ENCODE measurements around the gene PLCE1. TPM values are rescaled to one million over a fixed set of nuclear protein-coding genes. Genes with fewer than 3 reads are reported as not detected.
"Not testable (repeated sequence)": the region's sequence is repeated elsewhere in the genome, so short reads cannot be mapped to it uniquely, and the experiment has no call there.

PLCE1 gene
- 1 to 10 TPM; 2.5 to 4.9 TPM for total RNA-seq
- long read RNA-seq, donor 1, partial matches to known transcripts = 1 of 6 reads
- long read RNA-seq, donor 1, other reads (novel, unspliced or antisense) = 5 of 6 reads
- long read RNA-seq, donor 2, partial matches to known transcripts = 1 of 8 reads
- long read RNA-seq, donor 2, other reads (novel, unspliced or antisense) = 7 of 8 reads

DNA sequence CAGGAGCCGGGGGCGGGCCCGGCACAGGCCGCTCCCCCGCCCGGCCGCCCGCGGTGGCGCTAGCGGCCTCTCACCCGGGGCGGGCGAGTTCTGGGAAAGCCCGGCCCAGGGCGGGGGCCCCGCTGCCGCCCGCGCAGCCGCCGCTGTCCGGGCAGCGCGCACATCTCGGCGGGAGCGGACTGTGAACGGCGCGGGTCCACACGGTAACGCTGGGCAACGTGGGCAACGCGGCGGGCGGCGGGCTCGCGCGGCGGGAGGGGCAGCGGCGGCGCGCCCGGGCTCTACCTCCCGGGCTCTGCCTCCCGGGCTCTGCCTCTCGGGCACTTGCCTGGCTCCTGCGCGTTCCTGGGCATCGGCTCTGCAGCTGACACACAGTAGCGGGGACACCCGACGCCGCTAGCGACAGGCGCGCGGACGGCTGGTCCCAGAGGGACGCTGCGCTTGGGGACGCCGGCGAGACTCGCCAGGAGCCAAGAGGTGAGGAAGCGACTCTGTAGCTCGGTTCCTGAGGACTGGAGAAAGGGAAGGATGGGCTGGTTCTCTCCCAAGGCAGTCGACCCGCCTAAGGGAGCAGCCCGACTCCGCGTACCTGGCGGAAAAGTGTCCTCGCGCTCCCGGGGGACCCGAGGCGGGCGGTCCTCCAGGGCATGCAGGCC lies at the start of gene PLCE1:
PLCE1 (plus strand) TSS at position 150 of the 656 bp plus-strand sequence. CDS start 37,116 bp downstream, outside the sequence.
- peak; percentile 82 for DNase-seq (ENCODE audit: low spot score)
- intact Hi-C loops (cut with DNase I) = no loop called here

DNA sequence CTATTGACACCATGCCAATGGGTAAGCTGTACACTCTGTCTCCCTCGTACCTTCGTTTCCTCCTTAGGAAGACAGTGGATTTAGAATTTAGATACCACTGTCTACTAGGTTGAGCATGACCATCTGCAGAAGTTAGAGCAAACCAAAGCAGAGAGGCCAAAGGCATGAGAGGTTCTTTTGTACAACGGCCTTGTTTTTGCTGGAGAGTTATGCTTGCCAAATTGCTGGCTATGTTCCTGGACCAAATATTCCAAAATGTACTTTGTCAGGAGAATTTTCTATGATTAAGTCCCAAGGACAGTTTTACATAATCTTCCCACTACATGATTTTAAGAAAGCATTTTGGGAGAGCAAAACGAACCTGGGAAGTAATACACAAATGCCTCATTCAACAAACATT lies 47.9 kb upstream of the PLCE1 start:
- DNase-seq (ENCODE audit: low spot score) = no peak
- intact Hi-C loops (cut with DNase I) = no loop called here

DNA sequence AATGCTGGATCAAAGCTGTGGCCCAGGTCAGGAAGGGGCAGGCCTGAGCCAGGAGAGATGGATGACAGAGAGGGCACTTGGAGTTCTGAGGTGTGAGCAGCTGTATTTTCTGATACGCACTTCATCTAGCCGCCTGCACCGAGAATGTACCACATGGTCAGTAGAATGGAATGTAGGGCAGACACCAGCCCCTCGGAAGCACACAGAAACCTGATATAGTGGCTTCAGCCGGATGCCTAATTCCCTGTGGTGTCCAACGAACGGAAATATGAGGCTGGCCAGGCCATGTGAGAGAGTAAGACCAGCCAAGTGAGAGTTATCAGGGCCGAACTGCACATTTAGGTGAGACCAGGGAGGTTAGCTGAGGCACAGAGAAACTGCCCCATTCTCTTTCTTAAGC lies 46.7 kb upstream of the PLCE1 start:
- DNase-seq (ENCODE audit: low spot score) = no peak
- intact Hi-C loops (cut with DNase I) = no loop called here

DNA sequence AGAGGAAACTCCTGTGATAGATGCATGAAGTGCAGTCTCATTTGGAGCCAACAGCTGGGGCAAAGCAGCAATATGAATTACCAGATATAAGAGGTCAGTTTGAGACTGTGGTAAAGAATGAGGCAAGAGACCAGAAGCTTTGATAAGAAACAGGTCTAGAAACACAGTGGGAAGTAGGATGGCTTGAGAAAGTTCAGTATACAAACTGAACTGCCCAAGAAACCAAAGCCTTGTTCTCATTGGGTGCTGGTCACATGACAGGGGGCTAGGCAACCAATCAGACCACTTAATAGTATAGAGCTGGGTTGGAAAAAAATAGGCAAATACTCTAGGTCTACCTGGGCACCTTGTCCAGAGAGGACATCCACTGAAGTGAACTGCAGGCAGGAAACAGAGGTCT lies 46.2 kb upstream of the PLCE1 start:
- DNase-seq (ENCODE audit: low spot score) = no peak
- intact Hi-C loops (cut with DNase I) = no loop called here

DNA sequence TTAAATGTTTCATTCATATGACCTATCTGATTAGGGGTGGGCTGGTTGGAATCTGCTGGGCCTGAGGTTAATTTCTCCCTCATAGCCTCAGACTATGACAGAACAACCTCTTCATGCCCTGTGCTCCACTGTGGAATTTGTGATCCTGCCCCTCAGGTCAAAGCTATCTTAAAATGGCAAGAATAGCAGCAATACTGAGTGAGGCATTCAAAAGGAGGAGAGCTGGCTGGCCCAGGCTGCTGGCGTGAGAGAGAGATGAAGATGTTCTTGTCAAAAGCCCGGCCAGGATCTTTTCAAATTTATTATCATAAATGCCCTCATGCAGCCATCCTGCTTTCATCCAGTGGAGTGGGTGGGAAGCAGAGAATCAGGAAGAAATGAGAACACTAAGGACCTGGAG lies 41.8 kb upstream of the PLCE1 start:
- intact Hi-C loops (cut with DNase I) = no loop called here
- no peak for DNase-seq (ENCODE audit: low spot score)

DNA sequence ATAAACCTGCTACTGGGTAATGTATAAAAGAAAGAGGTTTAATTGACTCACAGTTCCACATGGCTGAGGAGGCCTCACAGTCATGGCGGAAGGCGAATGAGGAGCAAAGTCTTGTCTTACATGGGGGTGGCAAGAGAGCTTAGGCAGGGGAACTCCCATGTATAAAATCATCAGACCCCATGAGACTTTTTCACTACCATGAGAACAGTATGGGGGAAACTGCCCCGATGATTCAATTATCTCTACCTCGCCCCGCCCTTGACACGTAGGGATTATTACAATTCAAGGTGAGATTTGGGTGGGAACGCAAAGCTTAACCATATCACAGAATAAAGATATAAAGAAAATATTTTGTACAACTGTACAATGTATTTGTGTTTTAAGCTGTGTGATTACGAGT lies 39.4 kb upstream of the PLCE1 start:
- DNase-seq (ENCODE audit: low spot score) = no peak
- intact Hi-C loops (cut with DNase I) = no loop called here

DNA sequence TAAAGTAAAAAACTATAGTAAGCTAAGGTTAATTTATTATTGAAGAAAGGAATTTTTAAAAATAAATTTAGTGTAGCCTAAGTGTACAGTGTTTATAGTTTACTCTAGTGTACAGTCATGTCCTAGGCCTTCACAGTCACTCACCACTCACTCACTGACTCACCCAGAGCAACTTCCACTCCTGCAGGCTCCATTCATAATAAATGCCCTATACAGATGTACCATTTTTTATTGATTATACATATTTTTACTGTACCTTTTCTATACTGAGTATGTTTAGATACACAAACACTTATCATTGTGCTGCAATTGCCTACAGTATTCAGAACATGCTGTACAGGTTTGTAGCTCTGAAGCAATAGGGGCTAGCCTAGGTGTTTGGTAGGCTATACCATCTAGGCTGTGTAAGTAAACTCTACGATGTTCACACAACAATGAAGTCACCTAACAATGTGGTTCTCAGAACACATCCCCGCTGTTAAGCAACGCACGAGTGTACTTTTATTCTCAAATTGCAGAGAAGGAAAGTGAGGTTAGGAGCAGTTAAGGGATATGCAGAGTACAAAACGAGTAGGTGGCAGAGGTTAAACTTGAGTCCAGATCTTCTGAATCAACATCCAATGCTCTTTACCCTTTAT lies 38.9 kb upstream of the PLCE1 start:
- DNase-seq (ENCODE audit: low spot score) = no peak
- intact Hi-C loops (cut with DNase I) = no loop called here

DNA sequence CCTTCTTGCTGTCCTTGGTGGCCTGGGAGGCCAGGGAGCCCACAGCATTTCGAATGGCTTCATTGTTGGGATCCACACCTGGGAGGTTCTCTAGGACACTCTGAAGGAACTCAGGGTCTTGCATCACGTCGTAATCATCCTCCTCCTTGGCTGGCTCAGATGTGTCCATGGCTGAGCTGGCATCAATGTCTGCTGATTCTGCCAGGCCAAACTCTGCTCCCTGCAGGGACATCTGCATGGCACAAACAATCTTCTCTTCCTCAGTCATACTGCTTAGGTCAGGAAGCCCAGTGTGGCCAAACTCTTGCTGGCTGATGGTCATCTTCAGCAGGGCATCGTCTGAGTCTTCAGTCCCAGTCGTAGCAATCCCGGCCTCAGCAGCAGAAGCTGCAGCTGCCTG lies 34.9 kb upstream of the PLCE1 start:
- no peak for DNase-seq (ENCODE audit: low spot score)
- intact Hi-C loops (cut with DNase I) = no loop called here

DNA sequence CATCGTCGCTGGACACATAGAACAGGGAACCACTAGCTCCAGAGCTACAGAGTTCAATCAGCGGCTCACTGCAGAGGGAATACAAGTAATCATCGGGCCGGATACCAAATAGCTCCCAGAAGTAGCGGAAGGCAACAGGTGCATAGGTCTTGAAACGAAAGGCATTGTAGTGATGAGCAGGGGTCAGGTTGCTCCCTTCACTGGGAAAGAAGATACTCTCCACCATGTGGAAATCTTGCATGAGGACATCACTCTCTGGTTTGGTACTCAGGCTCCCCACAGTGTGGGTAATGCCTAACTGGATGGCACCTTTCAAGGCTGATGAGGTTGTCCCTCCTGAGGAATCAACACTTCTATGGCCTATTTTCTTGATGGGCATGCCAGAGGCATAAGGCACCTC lies 32.7 kb upstream of the PLCE1 start:
- DNase-seq (ENCODE audit: low spot score); intact Hi-C loops (cut with DNase I): not testable (repeated sequence)

DNA sequence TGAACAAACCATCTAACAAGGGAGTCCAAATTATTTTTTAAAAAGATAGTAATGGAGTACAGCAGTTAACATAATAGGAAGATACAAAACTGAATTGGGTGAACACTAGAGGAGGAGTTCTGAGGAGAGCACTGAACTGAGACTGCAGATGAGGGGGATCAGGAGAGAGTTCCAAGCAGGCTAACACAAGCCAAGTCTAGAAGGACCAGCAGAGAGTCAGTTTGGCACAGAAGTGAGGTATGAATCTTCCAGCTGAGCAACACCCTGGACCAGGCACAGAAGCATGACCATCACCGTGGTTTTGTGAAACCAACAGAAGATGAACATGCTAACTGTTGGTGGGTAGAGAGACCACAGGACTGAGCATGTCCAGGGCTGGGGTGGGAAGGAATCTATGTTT lies 30.8 kb upstream of the PLCE1 start:
- intact Hi-C loops (cut with DNase I) = no loop called here
- DNase-seq (ENCODE audit: low spot score) = no peak

DNA sequence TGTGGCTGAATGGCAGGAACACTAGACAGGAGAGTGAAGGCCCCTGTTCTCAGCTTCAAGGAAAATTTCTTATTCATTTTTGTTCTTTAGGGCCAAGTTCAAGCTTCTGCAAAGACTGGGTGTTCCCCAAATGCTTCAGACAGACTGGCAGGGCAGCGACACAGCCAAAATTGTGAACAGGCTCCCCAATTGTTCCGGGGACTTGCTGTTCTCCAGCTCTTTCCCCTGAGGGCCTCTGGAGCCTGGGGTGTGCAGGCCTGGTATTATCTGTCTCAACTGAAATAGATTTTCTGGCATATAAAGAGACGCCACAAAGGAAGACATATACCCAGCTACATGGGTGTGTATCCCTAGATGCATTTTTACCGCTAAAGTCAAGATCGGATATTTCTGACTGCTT lies 30.3 kb upstream of the PLCE1 start:
- no peak for DNase-seq (ENCODE audit: low spot score)
- intact Hi-C loops (cut with DNase I) = no loop called here

DNA sequence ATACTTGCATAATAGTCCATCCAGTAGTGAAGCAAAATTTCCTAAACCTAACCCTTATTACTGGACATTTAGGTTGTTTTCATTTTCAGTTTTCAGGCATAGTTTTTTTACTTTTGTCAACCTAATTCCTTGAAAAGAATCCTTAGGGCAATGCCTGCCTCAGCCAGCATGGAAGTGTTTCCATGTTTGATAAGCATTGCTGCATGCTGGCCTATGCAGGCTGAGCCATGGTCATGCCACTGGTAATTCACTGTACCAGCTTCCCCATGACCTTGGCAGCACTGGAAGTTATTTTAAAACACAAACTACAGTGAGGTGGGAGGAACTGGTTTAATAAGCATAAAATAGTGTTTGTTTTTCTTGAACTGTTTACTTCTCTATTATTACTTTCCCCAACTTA lies 27.8 kb upstream of the PLCE1 start:
- intact Hi-C loops (cut with DNase I) = no loop called here
- no peak for DNase-seq (ENCODE audit: low spot score)

DNA sequence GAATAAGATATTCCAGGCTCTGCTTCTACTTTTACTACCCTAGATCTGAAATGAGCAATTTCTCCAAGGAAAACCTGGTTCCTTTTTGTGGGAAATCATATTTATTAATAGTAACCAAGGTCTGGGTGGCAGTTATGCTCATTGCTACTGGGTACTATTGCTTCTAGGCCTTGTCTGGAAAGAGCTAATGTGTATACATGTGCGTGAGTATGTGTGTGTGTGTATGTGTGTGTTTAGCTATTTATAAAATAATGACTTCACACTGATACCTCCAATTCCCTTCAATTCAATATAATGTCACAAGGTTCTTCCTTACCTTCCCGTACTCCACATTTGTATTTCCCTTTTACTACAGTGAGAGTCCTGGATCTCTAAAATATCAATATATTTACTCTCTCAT lies 26.0 kb upstream of the PLCE1 start:
- no peak for DNase-seq (ENCODE audit: low spot score)
- intact Hi-C loops (cut with DNase I) = no loop called here

DNA sequence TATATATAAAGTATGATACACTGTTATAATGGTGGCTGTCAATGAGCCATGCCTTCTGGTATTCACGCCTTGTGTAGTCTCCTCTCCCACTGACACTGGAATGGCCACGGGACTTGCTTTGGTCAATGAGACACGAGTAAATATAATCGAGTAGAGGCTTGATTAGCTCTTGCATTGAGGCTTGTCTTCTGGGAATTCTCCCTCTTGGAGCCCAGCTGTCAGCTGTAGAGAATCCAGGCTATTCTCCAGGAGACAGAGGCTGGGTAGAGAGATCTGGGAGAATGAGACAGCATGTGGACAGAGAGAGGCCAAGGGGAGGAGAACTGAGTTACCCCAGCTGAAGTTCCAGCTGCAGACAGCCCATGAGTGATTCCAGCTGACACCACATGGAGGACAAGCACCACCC lies 25.2 kb upstream of the PLCE1 start:
- intact Hi-C loops (cut with DNase I) = no loop called here

DNA sequence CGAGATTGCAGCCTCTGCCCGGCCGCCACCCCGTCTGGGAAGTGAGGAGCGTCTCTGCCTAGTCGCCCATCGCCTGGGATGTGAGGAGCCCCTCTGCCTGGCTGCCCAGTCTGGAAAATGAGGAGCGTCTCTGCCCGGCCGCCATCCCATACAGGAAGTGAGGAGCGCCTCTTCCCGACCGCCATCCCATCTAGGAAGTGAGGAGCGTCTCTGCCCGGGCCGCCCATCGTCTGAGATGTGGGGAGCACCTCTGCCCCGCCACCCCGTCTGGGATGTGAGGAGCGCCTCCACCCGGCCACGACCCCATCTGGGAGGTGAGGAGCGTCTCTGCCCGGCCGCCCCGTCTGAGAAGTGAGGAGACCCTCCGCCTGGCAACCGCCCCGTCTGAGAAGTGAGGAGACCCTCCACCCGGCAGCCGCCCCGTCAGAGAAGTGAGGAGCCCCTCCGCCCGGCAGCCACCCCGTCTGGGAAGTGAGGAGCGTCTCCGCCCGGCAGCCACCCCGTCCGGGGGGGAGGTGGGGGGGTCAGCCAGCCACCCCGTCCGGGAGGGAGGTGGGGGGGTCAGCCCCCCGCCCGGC lies 23.2 kb upstream of the PLCE1 start:
- DNase-seq (ENCODE audit: low spot score); intact Hi-C loops (cut with DNase I): not testable (repeated sequence)

More for the DNA sequence above, 25.2 kb upstream of the PLCE1 start:
- no peak for DNase-seq (ENCODE audit: low spot score)

DNA sequence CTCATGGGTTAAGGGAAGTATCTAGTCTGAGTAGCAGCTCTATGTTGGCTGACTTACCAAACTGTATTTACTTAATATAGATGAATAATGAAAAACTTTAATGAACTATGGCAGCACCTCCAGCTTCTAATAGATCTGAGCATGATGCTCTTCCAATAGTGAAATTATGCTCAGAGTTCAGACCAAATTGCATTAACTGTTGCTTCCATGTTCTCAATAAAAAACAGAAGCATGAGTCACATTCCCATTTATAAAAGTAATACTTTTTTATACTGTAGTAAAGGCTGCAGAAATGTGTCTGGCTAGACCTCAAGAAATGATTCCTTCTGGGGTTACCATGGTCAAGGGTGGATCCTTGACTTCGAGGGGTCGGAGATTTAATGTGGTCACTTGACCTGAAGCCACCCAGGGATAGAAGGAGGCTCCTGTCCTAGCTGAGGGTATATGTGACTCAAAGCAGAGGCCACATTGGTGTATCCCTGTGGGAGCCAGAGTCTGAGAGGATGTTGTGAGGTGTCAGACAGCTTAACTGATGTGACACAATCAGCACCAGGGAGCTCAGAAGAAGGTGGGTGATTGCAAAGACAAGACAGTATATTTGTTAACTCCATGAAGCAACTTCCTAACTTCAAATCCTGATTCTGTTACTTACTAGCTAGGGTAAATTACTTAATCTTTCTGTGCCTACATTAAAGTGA lies 19.8 kb upstream of the PLCE1 start:
- intact Hi-C loops (cut with DNase I) = no loop called here
- DNase-seq (ENCODE audit: low spot score) = no peak

DNA sequence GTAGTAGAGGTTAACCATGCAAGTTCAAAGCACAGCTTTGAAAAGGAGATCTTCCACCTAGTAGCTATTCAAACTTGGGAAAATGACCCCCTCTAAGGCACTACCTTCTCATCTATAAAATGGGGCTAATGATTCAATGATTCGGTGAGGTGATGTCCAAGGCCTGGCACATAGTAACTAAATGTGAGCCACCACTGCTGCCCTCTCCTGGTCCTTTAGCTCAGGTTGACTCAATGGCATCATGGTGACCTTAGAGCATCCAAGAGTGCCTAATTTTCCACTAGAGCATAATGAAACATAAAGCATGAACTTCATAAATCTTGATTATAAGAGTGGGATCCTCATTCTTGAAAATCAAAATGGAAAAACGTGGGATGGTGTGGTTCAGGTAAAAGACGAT lies 16.3 kb upstream of the PLCE1 start:
- DNase-seq (ENCODE audit: low spot score) = no peak
- intact Hi-C loops (cut with DNase I) = no loop called here

DNA sequence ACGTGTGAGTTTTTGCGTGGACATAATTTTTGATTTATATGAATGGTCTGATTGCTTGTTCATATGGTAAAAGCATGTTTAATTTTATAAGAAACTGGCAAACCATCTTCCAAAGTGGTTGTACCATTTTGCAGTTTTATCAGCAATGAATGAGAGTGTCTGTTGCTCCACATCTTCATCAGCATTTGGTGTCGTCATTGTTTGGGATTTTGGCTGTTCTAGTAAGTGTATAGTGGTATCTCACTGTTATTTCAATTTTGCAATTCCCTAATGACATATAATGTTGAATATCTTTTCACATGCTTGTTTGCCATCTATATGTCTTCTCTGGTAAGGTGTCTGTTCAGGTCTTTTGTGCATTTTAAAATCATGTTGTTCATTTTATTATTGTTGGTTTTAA lies 13.2 kb upstream of the PLCE1 start:
- intact Hi-C loops (cut with DNase I) = no loop called here
- DNase-seq (ENCODE audit: low spot score) = no peak

DNA sequence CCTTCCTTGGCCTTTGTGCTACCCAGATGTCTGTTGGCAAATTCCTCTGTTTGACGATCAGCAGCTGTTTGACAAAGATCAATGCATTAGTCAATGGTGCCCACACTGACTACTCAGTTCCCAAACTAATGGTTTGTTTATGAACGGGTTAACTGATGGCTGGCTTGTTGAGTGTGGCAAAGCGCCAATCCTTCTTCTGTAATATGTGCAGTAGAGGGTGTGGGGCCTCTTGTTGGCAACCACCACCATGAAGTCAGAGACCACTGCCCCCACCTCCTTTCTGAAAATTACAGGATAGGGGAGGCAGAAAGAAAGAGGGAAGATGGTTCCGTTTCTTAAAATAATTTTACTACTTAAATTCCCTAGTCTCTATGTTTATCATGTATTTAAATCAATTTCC lies 2.6 kb upstream of the PLCE1 start:
- no peak for DNase-seq (ENCODE audit: low spot score)
- intact Hi-C loops (cut with DNase I) = no loop called here

DNA sequence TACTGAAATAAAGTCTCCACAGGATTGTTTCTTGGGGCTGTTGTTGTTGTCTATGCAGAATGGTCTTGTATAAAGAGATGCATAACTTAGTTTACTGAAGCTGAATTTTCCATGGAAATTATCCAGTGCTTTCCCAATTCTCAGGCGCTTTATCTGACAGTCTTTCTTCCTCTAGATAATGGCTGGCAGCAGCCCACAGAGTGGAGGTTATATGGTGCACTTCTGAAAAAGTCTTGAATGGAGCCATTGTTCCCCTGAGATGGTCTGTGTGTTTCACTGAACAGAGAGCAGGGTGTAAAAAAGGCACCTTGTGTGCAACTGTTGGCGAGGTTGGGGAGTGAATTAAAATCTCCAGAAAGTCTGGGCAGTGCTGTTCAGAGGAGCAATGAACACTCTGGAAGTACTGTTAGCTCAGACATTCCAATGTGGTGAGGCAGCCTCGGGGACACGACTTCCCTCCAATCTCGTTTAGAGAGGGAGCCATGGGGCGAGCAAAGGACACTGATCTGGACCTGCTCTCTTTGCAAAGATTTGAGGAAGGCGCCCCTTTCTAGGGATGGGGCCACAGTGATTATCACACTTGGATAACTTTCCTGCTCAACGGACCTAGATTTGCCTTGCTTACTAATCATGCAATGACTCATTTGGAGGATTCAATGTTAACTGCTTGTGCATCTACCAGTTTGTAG lies 2.0 kb upstream of the PLCE1 start:
- peak; percentile 86 for DNase-seq (ENCODE audit: low spot score)
- intact Hi-C loops (cut with DNase I) = no loop called here

Data from posterior vena cava (tissue), 2 donors.